ENCODE measurements around the gene HBM.
"Not testable (repeated sequence)": the region's sequence is repeated elsewhere in the genome, so short reads cannot be mapped to it uniquely, and the experiment has no call there.

Gene HBM

DNA sequence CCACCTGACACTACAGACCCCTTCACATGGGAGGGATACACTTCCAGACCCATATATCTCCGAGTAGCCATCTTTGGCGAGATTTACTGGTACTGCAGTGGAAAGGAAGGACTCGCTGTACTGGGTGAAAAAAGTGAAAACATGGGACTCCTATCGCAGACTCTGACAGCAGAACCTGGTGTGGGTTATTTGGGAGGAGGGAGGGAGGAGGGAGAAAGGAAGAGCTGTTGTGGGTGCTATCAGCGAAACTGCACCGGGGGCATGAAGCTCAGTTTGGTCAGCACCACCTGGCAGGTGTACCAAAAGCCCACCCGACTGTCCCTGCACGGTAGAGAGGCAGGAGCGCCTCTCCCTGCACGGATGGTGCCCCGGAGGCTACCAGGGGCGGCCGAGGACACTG is 19.4 kb downstream of the HBM start:
- DNase-seq (ENCODE audit: low spot score), result no peak

GRCh38 chr16:185691-186090 is 19.9 kb downstream of the HBM start:
- DNase-seq (ENCODE audit: low spot score), result no peak

GRCh38 chr16:187330-187729 is 21.6 kb downstream of the HBM start:
- no peak for DNase-seq (ENCODE audit: low spot score)

DNA sequence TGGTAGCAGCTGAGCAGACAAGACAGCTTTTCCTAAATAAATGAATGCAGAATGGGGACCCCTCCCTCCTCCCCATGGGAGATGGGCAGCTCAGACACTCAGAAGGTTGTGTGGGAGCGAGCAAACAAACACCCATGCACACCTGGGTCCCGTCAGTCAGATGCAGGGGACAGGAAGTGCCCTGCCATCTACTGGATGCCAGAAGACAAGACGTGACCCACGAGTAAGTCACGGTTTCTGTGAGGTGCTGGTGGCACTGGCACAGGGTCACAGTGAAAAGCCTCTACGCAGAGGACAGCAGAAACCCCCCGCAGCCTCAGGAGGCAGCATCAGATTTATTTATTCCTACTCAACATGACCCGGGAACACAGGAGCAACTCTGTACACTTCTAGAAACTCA is 22.9 kb downstream of the HBM start:
- no peak for DNase-seq (ENCODE audit: low spot score)

GRCh38 chr16:189604-190186 is 23.9 kb downstream of the HBM start:
- no peak for DNase-seq (ENCODE audit: low spot score)

DNA sequence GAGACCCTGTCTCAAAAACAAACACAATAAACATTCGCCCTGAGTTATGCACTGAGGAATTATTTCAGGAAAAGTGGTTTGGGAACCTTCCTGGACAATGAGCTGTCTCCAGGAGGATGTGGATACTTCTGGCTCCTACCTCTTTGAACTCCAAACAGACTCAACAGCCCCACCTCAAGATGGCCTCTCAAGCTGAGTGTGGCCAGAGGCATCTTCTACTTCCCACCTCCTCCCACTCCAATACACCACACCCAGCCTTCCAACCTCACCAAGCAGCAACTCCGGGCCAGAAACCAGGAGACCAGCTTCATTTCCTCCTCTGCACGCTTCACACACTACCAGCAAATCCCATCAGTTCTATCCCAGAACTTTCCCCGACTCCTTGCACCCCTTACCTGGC is 26.1 kb downstream of the HBM start:
- no peak for DNase-seq (ENCODE audit: low spot score)

DNA sequence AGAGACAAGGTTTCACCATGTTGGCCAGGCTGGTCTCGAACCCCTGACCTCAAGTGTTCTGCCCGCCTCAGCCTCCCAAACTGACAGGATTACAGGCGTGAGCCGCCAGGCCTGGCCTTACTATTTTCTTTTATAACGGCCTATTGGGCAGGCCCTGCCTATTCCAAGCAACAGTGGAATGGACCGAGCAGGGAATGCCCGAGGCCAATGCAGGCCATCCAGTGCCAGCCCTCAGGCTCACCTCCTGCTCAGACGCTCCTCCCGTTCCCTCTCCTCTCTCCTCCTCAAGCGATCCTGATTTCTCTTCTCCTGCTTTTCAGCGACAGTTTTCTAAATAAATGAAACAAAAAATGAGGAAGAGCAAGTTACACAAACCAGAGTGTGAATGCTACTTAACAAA is 26.9 kb downstream of the HBM start:
- no peak for DNase-seq (ENCODE audit: low spot score)

DNA sequence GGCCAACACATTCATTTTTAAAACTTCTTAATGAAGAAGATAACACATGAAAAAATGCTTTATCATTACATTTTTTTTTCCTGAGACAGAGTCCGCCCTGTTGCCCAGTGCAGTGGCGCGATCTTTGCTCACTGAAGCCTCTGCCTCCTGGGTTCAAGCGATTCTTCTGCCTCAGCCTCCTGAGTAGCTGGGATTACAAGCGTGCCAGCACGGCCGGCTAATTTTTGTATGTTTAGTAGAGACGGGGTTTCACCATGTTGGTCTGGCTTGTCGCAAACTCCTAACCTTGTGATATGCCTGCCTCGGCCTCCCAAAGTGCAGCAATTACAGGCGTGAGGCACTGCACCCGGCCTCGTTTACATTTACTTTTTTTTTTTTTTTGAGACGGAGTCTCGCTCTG is 27.7 kb downstream of the HBM start:
- DNase-seq (ENCODE audit: low spot score), result no peak

GRCh38 chr16:194516-194915 is 28.7 kb downstream of the HBM start:
- no peak for DNase-seq (ENCODE audit: low spot score)

DNA sequence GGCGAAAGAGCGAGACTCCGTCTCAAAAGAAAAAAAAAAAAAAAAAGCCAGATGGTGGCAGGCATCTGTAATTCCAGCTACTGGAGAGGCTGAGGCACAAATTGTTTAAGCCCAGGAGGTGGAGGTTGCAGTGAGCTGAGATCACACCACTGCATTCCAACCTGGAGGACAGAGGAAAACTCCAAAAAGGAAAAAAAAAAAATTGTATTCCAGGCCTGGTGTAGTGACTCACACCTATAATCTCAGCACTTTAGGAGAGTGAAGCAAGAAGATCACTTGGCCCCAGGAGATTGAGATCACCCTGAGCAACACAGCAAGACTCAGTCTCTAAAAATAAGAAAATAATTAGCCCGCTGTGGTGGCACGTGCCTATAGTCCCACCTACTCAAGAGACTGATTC is 34.6 kb downstream of the HBM start:
- DNase-seq (ENCODE audit: low spot score), result no peak

DNA sequence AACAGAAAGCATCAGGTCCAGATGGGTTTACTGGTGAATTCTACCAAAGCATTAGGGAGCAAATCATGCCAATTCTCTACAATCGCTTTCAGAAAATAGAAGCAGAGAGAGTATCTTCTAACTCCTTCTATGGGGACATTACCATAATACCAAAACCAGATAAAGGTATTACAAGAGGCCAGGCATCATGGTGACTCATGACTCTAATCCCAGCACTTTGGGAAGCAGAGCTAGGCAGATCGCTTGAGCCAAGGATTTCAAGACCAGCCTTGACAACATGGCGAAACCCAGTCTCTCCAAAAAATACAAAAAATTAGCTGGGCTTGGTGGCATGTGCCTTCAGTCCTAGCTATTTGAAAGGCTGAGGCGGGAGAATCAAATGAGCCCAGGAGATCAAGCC is 37.5 kb downstream of the HBM start:
- no peak for DNase-seq (ENCODE audit: low spot score)

- not testable (repeated sequence) for DNase-seq (ENCODE audit: low spot score)
Observed at GRCh38 chr16:204046-204445, 38.3 kb downstream of the HBM start.

GRCh38 chr16:209359-209758 is 43.6 kb downstream of the HBM start:
- not testable (repeated sequence) for DNase-seq (ENCODE audit: low spot score)

- DNase-seq (ENCODE audit: low spot score), result not testable (repeated sequence)
Observed at GRCh38 chr16:211631-212180, 45.9 kb downstream of the HBM start.

DNA sequence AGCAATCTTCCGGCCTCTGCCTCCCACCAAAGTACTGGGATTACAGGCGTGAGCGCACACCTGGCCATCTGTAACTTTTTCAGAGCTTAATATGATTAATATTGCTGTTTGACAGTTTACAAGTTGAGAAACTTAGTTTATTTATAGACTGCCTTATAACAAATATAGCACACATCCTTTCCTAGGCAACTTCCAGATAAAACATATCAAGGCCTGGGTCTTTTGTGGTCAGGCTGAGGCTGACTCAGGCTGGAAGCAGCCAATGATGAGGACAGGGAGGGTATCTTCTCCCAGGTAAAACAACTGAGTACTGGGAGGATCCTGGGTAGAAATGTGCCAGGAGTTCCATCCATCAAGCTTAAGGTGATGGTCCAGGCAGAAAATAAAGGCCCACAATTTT is 47.2 kb downstream of the HBM start:
- DNase-seq (ENCODE audit: low spot score), result no peak

All from Ammon's horn (tissue), 1 donor.